HG02588 (cell line): ENCODE results near the gene SENP2.
"Not testable (repeated sequence)": the region's sequence is repeated elsewhere in the genome, so short reads cannot be mapped to it uniquely, and the experiment has no call there.

Experiments used
- ATAC-seq: cut with Tn5 transposase; IDR thresholded peaks from one replicate; pipeline ENCODE4 v1.9.1; 2021; ENCODE audit warnings: mild to moderate bottlenecking, moderate library complexity; ENCODE audit not compliant: unreplicated experiment

The SENP2 gene

GRCh38 chr3:185585518-185585858 lies 607 bp upstream of the SENP2 start:
- ATAC-seq = no peak

GRCh38 chr3:185586686-185587039 lies 568 bp downstream of the SENP2 start:
- ATAC-seq = no peak

GRCh38 chr3:185594073-185594472 lies 8.0 kb downstream of the SENP2 start:
- no peak for ATAC-seq

DNA sequence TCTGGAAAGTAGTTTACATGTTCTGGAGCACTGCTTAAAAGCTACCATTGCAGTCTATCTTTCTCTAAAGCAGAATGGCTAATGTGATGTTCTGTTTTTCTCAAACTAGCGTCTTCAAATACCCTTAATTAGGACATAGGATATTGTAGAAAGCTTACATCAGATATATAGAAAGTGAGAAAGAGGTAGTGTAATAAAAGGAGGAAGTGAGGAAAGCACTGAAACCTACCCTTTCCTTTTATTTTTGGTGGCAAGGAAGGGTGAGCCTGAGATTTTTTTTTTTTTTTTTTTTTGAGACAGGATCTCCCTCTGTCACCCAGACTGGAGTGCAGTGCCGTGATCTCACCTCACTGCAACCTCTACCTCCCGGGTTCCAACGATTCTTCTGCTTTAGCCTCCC lies 9.4 kb downstream of the SENP2 start:
- no peak for ATAC-seq

DNA sequence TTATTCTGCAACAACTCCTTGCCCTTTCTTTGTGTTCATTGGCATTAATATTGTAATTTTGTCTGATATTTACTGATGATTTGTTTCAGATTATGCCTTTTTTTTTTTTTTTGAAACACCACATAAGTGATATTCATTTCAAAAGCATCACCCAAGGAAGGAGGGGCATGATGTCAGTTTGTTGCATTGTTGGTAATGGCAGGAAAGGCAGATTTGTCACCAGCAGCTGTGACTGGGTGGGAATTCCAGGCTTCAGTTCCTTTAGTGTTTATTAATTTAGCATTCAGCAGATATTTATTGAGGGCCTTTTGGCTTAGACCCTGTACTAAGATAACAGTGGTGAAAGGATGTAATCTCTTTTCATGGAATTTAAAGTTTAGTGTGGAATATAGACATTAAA lies 19.5 kb downstream of the SENP2 start:
- no peak for ATAC-seq

DNA sequence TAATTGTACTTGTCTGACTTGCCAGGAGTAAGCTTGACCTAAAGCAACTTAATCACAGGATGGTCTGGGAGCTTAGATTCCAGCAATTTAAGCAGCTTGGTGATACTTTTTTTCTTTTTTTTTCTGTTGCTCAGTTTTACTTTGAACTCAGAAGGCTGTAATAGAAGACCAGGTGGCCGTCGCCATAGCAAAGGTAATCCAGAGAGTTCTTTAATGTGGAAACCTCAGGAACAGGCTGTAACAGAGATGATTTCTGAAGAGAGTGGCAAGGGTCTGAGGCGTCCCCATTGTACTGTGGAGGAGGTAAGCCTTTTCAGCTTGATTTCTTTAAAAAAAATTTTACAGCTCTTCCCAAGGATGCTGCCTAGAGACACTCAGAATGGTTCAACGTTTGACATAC lies 20.1 kb downstream of the SENP2 start:
- ATAC-seq = no peak

DNA sequence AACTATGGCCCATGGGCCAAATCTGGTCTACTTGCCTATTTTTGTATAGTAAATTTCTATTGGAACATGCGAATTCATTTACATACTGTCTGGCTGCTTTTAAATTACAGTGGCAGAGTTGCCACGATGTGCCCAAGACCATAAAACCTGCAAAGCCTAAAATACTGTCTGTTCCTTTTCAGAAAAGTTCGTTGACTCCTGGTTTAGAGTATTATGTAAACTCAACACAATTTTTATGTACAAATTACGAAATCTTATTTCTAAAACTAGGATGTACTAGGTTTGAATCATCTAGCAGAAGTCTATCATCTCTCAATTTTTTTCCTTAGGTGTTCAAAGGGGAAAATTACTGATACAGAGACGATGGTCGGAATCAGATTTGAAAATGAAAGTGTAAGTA lies 26.9 kb downstream of the SENP2 start:
- no peak for ATAC-seq

- no peak for ATAC-seq
Observed at GRCh38 chr3:185623939-185624665, 38.0 kb downstream of the SENP2 start.

- no peak for ATAC-seq
Observed at GRCh38 chr3:185625784-185626183, 39.7 kb downstream of the SENP2 start.

DNA sequence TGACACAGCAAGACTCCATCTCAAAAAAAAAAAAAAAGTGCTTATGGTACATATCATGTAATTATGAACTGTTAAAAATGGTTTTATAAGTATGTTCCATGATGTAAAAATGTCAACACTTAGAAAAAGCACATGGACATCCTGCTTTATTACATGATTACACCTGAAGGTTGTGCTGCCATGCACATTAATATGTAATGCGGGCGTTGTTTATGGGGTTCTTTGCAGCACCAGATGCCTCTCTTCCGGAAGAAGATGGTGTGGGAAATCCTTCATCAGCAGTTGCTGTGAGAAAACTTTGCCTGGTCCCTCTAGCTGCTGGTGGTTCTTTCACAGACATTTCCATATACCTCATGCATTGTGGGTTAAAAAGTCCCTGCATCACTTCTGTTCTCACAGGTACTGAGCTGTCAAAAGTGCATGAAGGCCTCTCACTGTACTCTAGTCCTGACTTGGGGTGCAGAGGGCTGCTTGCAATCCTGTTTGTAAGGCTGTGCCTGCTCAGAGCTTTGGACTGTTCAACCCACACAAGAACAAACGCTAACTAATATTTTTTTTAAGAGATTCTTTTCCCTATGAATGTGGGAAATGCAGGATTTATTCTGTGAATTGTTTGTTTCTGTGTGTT lies 43.6 kb downstream of the SENP2 start:
- no peak for ATAC-seq

- ATAC-seq = no peak
Observed at GRCh38 chr3:185630182-185630622, 44.1 kb downstream of the SENP2 start.

- ATAC-seq = no peak
Observed at GRCh38 chr3:185631108-185631507, 45.0 kb downstream of the SENP2 start.

DNA sequence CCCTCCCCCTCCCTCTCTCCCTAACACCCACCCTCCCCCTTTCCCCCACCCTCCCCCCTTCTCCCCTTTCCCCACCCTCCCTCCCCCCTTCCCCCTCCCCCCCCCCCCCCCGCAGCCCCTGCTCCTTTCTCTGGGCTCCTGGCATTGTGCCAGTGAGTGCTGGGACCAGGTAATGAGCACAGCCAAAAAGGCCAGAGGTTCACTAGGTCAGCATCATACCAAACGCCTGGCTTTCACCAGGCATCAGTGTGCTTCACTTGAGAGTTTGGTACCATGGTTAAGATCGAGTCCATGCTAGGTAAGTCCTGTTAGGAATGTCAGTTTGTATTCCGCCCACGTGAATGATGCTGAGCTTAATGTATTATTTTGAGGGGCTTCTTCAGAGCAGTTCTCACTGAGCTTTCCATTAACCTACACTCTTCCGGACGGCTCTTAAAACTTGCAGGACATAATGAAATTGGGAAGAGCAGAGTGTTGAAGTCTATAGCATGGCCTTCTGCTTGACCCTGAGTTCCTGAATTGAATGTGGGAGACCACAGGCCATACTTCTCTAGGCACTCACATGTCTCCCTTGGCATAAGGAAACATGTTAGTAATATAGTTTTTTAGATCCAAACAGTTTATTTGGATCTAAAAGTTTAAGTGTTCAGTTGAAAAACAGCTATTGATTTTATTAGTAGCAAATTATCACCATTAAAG lies 45.6 kb downstream of the SENP2 start:
- no peak for ATAC-seq

- ATAC-seq = no peak
Observed at GRCh38 chr3:185632996-185633395, 46.9 kb downstream of the SENP2 start.

GRCh38 chr3:185637388-185637787 lies 51.3 kb downstream of the SENP2 start:
- ATAC-seq = no peak

- not testable (repeated sequence) for ATAC-seq
Observed at GRCh38 chr3:185638651-185639050, 52.6 kb downstream of the SENP2 start.

DNA sequence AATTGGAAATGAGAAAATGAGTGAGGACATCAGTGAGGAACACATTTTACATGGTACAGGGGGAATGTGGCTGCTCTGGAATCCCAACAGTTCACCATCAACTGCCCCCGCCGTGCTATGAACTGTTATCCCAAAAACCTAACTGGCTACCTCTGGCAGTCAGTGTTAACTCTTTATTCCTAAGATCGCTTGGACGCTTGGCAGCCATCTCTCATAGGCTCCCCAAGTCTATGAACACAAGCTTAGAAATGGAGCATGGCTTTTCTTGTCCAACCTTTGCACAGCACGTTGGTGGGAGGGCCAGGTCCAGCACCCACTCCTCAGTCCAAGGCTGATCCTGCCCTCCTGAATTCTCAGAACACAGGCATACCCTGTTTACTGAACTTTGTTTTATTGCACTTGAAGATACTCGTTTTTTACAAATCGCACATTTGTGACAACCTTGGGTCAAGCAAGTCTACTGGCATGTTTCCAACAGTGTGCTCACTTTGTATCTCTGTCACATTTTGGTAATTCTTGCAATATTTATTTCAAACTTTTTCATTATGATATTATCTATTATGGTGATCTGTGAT lies 53.6 kb downstream of the SENP2 start:
- ATAC-seq = no peak

DNA sequence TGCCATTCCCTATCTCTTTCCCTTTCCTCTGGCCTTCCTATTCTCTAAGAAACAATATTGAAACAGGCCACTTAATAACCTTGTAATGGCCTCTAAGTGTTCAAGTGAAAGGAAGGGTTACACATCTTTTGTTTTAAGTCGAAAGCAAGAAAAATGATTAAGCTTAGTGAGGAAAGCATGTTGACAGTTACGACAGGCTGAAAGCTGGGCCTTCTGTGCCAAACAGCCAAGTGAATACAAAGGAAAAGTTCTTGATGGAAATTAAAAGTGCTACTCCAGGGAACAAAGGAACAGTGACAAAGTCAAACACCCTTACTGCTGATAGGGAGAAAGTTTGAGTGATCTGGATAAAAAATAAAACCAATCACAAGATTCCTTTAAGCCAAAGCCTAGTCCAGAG lies 54.2 kb downstream of the SENP2 start:
- no peak for ATAC-seq

- ATAC-seq = not testable (repeated sequence)
Observed at GRCh38 chr3:185645191-185645590, 59.1 kb downstream of the SENP2 start.

GRCh38 chr3:185645596-185646381 lies 59.7 kb downstream of the SENP2 start:
- no peak for ATAC-seq
